Measurements from ENCODE around the gene SCGB1A1.
A peak's percentile ranks its signal among the peaks of the same experiment; 100 is the strongest.

The SCGB1A1 gene

DNA sequence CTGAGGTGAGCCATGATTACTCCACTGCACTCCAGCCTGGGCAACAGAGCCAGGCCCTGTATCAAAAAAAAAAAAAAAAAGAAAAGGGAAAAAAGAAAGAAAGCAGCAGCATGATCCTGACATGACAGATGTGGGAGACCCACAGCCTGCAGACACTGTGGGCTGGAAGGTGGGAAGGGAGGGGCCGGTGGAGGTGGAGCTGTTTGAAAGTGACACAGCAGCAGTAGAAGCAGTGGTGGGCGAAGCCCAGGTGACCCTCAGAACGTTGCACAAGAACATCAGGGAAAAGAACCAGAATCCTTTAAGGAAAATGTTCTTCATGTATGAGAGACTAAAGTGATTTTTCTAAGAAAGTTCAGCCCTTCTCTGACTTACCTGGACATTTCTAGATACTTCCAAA, 26.3 kb upstream of the SCGB1A1 start:
- TF ChIP-seq, protein P1, sequence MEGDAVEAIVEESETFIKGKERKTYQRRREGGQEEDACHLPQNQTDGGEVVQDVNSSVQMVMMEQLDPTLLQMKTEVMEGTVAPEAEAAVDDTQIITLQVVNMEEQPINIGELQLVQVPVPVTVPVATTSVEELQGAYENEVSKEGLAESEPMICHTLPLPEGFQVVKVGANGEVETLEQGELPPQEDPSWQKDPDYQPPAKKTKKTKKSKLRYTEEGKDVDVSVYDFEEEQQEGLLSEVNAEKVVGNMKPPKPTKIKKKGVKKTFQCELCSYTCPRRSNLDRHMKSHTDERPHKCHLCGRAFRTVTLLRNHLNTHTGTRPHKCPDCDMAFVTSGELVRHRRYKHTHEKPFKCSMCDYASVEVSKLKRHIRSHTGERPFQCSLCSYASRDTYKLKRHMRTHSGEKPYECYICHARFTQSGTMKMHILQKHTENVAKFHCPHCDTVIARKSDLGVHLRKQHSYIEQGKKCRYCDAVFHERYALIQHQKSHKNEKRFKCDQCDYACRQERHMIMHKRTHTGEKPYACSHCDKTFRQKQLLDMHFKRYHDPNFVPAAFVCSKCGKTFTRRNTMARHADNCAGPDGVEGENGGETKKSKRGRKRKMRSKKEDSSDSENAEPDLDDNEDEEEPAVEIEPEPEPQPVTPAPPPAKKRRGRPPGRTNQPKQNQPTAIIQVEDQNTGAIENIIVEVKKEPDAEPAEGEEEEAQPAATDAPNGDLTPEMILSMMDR (IDR thresholded peaks at IDR 0.05; ENCODE audit: low read depth, low read length): no peak
- no peak for DNase-seq (ENCODE audit: extremely low read depth, low read depth)

DNA sequence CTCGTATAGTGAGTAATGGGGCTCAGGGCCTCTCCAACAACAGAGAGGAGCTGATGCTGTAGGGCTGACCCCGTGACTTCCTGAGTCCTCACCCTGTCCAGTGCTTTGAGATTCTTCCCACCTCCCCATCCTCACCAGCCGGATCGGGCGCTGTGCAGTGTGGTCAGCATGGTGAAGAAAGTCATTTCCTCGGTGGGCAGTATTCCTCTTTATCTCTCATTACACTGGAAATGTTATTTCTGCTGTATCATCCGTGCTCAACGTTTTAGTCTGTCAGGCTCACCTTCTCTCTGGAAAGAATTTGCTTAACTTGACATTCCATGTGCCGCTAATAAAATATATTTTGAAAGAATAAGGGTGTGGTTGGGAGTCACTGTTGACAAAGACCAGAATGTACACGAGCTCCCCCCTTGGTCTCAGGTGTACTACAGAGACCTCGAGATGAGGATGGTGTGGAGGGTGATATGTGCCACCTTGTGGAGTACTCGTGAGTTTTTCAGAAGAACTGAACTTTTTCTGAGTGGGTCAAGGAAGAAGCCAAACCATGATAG, 25.7 kb upstream of the SCGB1A1 start:
- no peak for DNase-seq (ENCODE audit: extremely low read depth, low read depth)
- TF ChIP-seq, protein P1 (IDR thresholded peaks at IDR 0.05; ENCODE audit: low read depth, low read length): no peak

DNA sequence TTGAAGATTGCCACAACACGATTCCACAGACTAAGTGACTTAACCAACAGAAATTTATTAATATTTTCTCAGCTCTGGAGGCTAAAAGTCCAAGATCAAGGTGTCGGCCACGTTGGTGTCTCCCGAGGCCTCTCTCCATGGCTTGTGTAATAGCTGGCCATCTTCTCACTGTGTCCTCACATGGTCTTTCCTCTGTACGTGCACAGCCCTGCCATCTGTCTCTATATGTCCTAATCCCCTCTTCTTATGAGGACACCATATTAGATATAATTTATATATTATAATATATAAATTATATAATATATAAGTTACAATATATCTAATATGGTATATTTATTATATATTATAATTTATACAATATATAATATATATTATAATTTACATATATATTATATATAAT, 25.1 kb upstream of the SCGB1A1 start:
- no peak for DNase-seq (ENCODE audit: extremely low read depth, low read depth)
- TF ChIP-seq, protein P1 (IDR thresholded peaks at IDR 0.05; ENCODE audit: low read depth, low read length): no peak

DNA sequence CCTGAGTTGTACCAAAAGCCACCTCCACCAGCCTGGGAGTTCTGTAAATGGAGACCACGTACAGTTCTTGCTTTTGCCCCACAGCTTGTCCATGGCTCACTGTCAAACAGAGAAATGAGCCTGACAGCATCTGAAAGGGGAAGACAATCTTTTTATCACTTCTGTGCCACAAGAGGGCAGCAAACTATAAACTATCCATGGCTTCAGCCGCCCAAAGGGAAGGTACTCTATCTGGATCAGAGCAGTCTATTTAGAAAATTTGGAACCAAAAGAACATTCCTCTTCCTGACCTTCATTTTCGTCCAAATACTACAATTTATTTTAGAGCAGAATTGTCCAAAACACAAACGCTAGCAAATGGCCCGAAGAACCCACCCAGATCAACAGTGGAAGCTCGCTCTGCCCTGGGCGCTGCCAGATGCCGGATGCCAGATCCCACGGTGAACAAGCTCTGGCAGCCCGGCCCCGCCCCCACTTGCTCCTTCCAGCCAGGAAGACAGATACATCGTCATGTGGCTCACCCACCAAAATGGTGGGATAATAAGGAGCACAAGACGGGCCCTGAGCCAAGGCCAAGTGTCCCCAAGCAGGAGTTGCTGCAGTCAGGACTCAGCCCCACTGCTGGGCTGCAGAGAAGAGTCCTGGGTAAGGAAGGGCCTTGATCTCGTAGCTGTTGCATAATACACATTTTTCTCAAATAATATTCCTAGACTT, 23.9 kb upstream of the SCGB1A1 start:
- TF ChIP-seq, protein P1 (IDR thresholded peaks at IDR 0.05; ENCODE audit: low read depth, low read length): peak; percentile 55
- peak; percentile 61 for DNase-seq (ENCODE audit: extremely low read depth, low read depth)

DNA sequence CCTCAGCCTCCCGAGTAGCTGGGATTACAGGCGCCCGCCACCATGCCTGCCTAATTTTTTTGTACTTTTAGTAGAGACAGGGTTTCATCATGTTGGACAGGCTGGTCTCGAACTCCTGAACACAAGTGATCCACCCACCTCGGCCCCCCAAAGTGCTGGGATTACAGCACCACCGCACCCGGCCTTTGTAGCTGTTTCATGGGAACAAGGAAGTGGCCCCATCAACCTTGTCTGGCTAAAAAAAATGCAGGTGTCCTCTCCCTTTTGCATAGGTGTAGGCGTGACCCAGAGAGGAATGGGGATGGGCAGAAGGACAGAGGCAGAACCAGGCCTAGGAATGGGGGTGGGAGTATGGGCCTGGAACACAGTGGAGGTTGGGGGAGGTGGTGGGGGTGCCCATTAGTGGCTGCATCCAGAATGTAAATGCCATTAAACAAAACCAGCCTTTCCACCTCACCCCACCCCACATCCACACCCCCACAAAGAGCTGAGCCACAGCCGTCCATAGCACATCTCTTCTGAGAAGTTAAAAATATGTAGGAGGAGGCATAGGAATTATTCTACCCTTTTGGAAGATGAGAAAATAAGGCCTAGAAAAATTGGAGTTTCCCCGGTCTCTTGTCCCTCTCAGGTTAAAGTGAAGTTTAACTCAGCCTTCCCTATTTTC, 22.8 kb upstream of the SCGB1A1 start:
- no peak for DNase-seq (ENCODE audit: extremely low read depth, low read depth)
- TF ChIP-seq, protein P1 (IDR thresholded peaks at IDR 0.05; ENCODE audit: low read depth, low read length): no peak

DNA sequence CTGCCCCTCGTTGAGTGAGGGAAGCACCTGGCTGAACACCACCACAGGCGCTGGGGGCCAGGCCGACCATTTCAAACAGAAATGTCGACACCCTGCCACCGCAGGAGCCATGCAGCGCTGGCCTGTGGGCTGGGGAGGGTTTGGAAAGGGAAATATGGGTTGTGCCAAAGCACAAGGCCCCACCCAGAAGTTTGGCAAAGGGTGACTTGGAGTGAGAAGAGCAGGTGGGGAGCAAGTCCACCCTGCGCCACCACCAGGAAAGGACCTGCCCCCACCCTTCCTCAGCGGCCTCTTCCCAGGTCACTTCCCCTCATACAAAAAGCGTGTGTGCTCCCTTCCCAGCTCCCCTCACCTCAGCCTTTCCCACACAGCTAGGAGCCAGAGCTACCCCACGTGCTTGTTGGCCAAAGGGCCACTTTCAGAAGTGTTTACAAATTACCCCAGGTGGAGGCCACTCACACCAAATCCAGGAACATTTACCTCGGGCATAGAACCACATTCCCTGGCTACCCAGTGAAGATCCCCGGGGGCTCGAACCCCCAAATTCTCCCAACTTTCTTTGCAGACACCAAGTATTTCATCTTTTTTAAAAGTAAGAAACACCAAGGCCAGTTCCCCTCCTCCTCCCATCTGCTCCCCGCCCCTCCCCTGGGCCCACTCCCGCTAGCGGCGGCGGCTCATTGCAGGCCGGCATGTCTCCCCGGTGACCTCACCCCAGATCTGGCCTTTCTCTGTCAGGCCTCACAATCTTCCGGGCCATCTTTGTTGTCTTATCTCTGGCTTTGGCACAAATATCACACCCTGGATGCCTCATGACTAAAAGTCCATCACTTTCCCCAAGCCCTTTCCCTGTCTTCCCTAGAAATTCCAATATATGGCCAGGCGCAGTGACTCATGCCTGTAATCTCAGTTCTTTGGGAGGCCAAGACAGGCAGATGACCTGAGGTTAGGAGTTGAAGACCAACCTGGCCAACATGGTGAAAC, 20.5 kb upstream of the SCGB1A1 start:
- no peak for DNase-seq (ENCODE audit: extremely low read depth, low read depth)
- TF ChIP-seq, protein P1 (IDR thresholded peaks at IDR 0.05; ENCODE audit: low read depth, low read length): no peak

All from AG09319 (cell line).